Fibroblast of the aortic adventitia (primary cell): Measurements from ENCODE around the gene TAOK1. TPM values are rescaled to one million over a fixed set of nuclear protein-coding genes. Genes with fewer than 3 reads are reported as not detected.

Source experiments
- DNase-seq: peaks from one replicate; pipeline ENCODE4 v3.0.0-alpha.2; 2010; ENCODE audit warnings: low read depth
- H3K4me3 ChIP-seq: 2 replicates; pipeline ENCODE4 v1.5.1; 2011; ENCODE audit warnings: low read depth, mild to moderate bottlenecking, control low read depth, low read length, moderate library complexity
- total RNA-seq: library from RNA; depleted of rRNA; stranded (reverse); fragments of >200 nt; gene quantifications from 2 replicates; pipeline ENCODE4 v1.2.3, GENCODE V29; 2012; ENCODE audit warnings: low replicate concordance
- TF ChIP-seq, protein P1 (sequence below): IDR thresholded peaks from 2 replicates; pipeline ENCODE4 v1.5.1; 2011; ENCODE audit warnings: mild to moderate bottlenecking, low read length, control low read depth, inconsistent platforms; ENCODE audit not compliant: insufficient read depth

TAOK1 gene
- total RNA-seq, 1 donor, result 71.8 TPM

DNA sequence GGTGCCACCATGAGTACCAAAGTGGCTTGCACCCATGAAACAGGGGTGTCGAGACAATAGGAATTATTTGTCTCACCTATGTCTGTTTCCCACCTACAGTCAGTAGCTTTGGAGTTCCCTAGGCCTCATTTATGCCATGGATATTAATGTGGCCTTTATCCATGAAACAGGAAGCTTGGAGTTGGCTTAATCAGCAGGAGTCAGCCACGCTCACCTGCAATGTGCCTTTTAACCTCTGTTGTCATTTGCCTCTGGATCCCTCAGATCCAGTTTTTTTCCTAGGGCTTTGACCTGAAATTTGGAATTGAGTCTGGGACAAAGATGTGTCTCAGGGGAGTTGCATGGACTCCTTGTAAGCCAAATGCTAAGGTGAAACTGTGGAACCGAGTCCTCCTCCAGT, 44.4 kb downstream of the TAOK1 start:
- TF ChIP-seq, protein P1, sequence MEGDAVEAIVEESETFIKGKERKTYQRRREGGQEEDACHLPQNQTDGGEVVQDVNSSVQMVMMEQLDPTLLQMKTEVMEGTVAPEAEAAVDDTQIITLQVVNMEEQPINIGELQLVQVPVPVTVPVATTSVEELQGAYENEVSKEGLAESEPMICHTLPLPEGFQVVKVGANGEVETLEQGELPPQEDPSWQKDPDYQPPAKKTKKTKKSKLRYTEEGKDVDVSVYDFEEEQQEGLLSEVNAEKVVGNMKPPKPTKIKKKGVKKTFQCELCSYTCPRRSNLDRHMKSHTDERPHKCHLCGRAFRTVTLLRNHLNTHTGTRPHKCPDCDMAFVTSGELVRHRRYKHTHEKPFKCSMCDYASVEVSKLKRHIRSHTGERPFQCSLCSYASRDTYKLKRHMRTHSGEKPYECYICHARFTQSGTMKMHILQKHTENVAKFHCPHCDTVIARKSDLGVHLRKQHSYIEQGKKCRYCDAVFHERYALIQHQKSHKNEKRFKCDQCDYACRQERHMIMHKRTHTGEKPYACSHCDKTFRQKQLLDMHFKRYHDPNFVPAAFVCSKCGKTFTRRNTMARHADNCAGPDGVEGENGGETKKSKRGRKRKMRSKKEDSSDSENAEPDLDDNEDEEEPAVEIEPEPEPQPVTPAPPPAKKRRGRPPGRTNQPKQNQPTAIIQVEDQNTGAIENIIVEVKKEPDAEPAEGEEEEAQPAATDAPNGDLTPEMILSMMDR, result no peak
- no peak for DNase-seq
- H3K4me3 ChIP-seq, result no peak overlapping the region

DNA sequence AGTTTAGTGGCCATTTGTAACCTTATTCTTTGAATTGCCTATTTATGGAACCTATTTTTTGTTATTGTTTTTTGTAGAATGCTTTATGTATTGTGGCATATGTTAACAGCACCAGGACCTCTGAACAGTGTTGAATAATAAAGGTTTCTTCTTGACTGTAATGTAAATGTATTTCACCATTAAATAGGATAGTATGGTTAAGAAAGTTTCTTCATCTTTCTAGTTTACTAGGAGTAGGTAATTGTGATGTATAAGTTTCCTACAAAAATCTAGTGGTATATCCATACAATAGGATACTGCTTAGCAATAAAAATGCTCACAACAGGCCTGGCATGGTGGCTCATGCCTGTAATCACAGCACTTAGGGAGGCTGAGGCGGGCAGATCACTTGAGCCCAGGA, 52.3 kb downstream of the TAOK1 start:
- H3K4me3 ChIP-seq, result no peak overlapping the region
- TF ChIP-seq, protein P1, result no peak
- DNase-seq, result no peak

DNA sequence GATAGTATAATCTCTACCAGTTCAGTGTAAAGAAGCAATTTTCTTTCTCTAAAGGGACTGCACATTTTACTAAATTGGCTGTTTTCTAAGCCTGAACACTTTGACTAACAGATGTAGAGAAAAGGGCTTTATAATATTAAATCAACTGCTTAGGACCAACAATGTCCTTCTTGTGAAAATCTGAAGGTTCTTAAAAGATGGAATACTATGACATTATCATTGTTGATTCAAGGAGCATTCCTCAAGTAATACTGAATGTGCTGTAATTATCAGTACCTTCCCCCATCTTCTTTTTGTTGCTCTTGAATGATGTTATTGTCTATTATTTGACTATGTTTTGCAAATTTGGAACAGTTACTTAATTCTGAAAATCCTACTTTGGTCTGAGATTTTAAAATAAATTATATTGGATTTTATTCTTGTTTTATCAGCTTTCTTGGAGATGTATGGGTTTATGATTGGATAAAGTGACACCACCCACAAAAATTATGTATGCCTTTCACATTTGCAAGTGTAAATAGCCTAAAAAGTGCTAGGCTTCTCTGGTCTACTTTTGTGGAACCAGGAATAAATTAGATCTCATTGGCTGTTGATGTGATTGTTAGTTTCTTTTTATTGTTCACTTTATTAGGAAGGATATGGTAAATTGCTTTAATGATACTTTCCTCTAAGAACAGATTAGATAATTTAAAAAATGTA, 53.0 kb downstream of the TAOK1 start:
- DNase-seq, result no peak
- TF ChIP-seq, protein P1, result no peak

DNA sequence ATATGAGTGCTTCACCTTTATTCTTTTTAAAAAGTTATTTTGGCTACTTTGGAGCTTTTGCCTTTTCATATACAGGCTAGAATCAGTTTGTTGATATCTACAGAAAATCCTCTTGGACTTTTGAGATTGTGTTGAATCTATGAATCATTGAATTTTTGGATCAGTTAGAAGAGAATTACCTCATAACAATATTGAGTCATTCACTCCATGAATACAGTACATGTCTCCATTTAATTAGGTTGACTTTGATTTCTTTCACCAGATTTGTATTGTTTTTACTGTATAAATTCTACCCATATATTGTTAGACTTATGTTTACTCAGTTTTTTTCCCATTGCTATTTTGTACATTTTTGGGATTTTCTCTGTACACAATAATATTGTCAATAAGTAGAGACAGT, 54.4 kb downstream of the TAOK1 start:
- DNase-seq, result peak; percentile 64
- no peak overlapping the region for H3K4me3 ChIP-seq
- TF ChIP-seq, protein P1, result no peak

More for the DNA sequence above, 53.0 kb downstream of the TAOK1 start:
- H3K4me3 ChIP-seq, result no peak overlapping the region

DNA sequence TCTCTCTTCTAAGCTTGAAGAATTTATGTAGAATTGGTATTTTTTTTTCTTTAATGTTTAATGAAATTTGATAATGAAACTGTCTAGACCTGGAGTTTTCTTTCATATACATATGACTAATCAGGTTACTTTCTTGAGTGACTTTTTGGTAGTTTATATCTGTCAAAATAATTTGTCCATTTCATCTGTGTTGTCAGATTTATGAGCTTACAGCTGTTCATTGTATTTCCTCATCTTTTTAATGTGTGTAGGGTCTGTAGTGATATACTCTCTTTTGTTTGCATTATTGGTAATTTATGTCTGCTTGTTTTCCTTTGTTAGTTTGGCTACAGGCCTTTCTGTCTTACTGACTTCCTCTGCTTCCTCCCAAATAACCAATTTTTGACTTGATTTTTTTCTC, 55.7 kb downstream of the TAOK1 start:
- no peak for DNase-seq
- TF ChIP-seq, protein P1, result no peak
- H3K4me3 ChIP-seq, result no peak overlapping the region

DNA sequence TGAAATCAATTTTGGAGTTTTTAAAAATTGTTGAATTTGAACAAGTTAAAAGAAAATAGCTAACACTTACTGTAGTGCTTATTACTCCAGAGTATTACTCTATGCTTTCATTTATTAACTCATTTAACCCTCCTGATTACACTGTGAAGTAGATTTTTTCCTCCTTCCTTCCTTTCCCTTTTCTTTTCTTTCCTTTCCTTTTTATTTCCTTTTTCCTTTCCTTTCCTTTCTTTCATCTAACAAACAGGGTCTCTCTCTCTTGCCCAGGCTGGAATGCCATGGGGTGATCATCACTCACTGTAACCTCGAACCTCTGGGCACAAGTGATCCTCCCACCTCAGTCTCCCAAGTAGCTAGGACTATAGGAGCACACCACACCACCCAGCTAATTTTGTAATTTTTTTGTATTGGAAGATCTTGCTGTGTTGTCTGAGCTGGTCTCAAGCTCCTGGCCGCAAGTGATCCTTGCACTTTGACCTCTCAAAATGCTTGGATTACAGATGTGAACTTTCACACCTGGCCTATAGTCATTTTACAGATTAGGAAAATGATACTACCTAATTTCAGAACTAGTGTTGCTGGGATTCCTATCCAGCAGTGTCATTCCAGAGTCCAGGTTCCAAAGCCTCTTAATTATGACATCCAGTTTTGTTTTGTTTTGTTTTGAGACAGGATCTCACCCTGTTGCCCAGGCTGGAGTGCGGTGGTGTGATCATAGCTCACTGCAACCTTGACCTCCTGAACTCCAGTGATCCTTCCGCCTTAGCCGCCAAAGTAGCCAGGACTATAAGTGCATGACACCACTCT, 59.9 kb downstream of the TAOK1 start:
- no peak overlapping the region for H3K4me3 ChIP-seq
- no peak for DNase-seq
- TF ChIP-seq, protein P1, result no peak
